ENCODE results near the gene PPP2R3C. TPM values are rescaled to one million over a fixed set of nuclear protein-coding genes. Genes with fewer than 3 reads are reported as not detected.
"Not testable (repeated sequence)": the region's sequence is repeated elsewhere in the genome, so short reads cannot be mapped to it uniquely, and the experiment has no call there.

PPP2R3C gene
- total RNA-seq, 1 experiment from 2014 or later = 36.6 TPM

DNA sequence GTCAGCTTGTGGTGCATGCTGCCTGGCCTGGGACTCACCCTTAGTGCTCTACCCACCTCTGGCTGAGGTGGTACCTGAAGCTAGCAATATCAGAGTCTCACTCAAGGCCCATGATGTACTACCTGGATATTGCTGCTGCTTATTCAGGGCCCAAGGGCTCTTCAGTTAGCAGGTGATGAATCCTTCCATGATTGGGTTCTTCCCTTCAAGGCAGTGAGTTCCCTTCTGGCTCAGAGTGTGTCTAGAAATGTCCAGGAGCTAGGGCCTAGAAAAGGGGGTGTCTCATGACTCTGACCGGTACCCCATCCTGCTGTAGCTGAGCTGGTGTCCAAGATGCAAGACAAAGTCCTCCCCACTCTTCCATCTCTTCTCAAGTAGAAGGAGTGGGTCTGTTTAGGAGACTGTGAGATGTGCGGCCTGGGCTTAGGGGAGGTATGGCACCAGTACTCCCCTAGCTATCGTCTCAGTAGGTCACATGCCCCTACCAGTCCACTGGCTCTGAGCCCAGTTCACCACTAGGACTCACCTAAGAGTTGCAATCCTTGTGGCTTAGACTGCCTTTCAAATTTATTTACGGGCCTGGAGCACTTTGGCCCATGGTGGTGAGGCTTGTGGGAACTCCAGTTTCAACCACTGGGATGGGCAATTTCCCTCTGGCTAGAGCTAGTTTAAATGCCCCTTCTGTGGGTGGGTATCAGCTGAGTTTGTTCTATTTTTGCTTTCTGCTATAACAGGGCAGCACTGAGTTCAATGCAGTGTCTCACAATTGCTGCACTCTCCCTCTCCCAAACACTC, 12.7 kb upstream of the PPP2R3C start:
- in situ Hi-C loops (cut with HindIII; ENCODE audit: low sequenced_read_pairs) = no loop called here
- DNase-seq (ENCODE audit: low spot score) = no peak

DNA sequence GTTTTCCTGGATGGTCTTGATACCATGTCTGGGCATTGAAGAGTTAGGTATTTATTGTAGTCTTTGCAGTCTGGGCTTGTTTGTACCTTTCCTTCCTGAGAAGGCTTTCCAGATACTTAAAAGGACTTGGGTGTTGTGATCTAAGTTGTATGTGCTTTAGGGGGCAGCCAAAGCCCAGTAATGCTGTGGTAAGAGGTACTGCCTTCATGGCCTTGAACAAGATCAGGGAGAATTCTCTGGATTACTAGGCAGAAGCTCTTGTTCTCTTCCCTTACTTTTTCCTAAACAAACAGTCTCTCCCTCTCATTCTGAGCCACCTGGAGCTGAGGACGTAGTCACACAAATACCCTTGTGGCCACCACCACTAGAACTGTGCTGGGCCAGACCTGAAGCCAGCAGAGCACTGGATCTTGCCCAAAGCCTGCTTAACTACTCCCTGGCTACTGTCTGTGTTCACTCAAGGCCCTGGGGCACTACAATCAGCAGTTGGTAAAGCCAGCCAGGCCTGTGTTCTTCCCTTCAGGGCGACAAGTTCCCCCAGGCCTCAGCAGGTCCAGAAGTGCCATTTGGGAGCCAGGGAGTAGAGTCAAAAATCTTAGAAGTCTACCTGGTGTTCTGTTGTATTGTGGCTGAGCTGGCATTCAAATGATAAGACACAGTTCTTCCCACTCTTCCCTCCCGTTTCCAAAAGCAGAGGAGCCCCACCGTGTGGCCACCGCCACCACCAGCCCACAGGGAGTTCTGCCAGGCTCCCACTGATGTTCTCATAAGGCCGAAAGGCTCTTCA, 11.9 kb upstream of the PPP2R3C start:
- no peak for DNase-seq (ENCODE audit: low spot score)
- in situ Hi-C loops (cut with HindIII; ENCODE audit: low sequenced_read_pairs) = no loop called here

GRCh38 chr14:35124127-35124526, 2.3 kb upstream of the PPP2R3C start:
- in situ Hi-C loops (cut with HindIII; ENCODE audit: low sequenced_read_pairs) = no loop called here
- DNase-seq (ENCODE audit: low spot score) = no peak

DNA sequence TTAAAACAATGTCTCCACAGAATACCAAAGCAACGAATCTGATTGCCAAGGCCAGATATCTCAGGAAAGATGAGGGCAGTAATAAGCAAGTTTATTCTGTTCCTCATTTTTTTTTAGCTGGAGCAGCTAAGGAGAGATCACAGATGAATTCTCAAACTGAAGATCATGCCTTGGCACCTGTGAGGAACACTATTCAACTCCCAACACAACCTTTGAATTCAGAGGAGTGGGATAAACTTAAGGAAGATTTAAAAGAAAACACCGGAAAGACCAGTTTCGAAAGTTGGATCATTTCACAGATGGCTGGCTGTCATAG, 1.6 kb upstream of the PPP2R3C start:
- DNase-seq (ENCODE audit: low spot score) = peak; percentile 10
- in situ Hi-C loops (cut with HindIII; ENCODE audit: low sequenced_read_pairs) = no loop called here

DNA sequence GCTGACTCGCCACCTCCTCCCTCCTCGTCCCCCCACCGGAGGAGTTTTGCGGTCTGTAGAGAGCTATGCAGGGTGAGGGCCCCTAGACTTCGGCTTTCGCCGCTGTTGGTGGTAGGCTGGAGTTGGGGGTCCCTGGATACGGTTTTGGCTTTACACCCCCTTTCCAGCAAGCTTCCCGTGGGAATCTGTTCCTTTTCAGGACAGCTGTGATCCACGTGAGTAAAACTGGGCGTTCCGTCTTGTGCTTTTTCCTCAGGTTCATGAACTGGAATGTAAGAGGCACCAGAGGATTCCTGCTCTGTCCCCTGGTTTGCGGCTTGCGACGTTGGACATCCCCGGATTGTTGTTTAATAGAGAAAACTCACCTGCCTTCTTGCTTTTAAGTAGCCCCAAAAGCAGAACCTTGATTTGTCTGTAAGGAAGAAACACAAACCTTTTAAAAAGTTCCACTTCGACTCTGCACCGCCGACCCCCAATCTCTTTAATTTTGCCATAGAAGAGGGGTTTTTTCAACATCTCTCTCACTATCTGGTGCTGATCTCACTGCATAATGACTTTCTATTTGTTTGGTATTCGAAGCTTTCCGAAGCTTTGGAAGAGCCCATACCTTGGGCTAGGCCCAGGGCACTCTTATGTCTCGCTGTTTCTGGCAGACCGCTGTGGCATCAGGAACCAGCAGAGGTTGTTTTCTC, 1.1 kb upstream of the PPP2R3C start:
- in situ Hi-C loops (cut with HindIII; ENCODE audit: low sequenced_read_pairs) = no loop called here
- DNase-seq (ENCODE audit: low spot score) = no peak

DNA sequence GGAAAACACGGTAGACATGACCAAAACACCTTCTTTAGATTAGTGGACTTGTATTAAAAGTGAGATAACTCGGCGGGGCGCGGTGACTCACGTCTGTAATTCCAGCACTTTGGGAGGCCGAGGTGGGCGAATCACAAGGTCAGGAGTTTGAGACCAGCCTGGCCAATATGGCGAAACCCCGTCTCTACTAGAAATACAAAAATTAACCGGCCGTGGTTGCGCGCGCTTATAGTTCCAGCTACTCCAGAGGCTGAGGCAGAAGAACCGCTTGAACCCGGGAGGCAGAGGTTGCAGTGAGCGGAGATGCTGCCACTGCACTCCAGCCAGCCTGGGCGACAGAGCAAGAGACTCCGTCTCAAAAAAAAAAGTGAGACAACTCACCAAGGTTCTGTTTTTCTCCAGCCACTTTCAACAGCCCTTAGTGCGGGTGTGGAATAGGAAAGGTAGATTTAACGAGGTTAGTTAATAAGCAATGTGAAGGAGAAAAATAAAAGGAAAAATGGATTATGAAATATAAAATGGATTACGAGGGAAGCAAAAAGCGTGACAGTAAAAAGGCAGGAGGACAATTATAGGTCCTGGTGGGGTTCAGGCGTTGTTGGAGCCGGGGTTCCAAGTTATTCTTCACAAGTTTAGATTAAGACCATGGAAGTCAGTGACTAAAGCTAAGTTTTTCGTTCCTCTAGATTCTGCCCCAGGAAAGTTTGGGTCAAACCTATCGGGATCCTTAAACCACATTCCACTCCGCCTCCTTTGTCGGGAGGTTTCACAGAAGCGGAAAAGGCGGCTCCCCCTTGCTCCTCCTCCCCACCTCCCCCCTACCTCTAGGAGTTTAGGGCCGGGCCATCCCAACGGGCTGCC, 534 bp downstream of the PPP2R3C start:
- DNase-seq (ENCODE audit: low spot score) = no peak
- in situ Hi-C loops (cut with HindIII; ENCODE audit: low sequenced_read_pairs) = no loop called here

DNA sequence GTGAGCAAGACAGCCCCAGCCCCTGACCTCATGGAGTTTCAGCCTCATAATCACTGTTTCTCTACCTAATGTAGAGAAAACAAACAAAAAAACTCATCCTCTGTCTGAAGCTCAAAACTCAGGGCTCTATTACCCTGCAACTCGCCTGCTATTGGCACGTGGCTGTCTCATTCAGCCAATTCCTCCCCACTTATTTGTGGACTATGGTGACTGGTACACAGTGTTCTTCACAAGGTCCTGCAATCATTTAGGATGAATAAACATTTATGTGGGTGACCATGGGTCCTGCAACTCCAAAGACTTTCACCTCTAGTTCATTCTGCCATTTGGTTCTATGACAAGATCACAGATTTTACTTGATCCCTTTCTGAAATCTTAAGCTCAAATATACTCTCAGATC, 4.7 kb downstream of the PPP2R3C start:
- in situ Hi-C loops (cut with HindIII; ENCODE audit: low sequenced_read_pairs) = no loop called here
- no peak for DNase-seq (ENCODE audit: low spot score)

DNA sequence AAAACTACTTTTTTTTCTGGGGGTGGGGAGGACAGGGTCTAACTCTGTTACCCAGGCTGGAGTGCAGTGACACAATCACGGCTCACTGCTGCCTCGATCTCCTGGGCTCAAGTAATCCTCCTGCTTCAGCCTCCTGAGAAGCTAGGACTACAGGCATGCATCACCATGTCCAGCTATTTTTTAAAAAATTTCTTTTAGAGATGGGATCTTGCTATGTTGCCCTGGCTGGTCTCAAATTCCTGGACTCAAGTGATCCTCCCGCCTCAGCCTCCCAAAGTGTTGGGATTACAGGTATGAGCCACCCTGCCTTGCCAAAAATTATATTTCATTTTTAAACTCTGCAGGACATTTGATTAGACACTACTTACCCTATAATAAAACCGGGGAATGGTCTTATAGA, 5.5 kb downstream of the PPP2R3C start:
- no peak for DNase-seq (ENCODE audit: low spot score)
- in situ Hi-C loops (cut with HindIII; ENCODE audit: low sequenced_read_pairs) = no loop called here

DNA sequence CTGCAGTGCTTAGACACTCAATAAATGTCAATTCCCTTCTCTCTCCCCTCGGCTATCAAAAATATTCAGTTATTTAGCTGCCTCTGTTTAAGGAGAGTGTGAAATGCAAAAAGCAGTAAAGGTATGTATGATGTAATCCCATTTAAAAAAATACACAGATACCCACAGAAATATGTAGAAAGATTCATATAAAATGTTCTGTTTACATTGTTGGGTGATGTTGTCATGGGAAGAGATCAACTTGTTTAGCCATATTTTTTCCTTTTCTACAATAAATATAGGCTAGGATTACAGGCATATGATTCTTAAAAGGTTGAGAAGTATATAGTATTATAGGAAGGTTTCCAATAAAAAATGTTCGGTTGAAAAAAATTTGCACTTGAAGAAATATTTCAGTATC, 7.8 kb downstream of the PPP2R3C start:
- in situ Hi-C loops (cut with HindIII; ENCODE audit: low sequenced_read_pairs) = no loop called here
- DNase-seq (ENCODE audit: low spot score) = no peak

DNA sequence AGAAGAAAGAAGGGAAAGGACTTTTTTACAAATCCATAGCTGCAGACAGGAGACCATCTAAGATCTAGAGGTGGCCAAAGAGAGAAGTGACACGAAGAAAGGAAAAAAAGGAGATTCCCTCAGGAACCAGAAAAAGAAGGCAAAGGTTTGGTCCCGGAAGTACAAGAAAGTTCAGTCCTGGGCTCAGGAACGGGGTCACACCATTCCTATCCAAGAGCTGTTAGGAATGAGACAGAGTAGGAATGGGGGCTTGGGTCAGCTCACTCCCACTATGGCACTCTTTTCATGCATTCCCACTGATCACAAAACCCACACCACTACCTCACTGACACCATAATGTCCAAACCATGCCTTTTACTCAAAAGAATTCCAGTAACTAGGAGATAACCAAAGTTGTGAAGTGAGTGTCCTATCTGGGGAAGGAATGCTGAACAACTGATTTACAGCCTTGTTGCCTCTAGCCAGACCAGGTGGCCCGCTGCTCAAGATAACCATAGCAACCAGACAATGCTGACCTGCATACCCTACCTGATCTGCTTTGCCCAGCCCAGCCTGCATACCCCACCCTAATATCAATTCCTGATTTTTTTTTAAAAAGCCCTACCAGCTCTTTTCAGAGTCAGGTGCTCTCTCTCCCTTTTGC, 8.4 kb downstream of the PPP2R3C start:
- in situ Hi-C loops (cut with HindIII; ENCODE audit: low sequenced_read_pairs) = no loop called here
- no peak for DNase-seq (ENCODE audit: low spot score)

DNA sequence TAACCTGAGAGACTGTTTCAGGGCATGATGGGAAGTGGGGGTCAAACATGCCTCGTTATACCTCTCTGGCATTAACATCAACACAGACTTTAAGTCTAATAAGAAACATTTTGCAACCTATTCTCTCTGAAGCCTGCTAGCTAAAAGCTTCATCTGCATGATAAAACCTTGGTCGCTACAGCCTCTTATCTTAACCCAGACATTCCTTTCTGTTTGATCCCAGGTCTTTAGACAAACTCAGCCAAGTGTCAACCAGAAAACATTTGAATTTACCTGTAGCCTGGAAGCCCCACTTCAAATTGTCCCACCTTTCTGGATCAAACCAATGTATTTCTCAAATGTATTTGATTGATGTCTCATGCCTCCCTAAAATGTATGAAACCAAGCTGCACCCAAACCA, 9.1 kb downstream of the PPP2R3C start:
- in situ Hi-C loops (cut with HindIII; ENCODE audit: low sequenced_read_pairs) = no loop called here

DNA sequence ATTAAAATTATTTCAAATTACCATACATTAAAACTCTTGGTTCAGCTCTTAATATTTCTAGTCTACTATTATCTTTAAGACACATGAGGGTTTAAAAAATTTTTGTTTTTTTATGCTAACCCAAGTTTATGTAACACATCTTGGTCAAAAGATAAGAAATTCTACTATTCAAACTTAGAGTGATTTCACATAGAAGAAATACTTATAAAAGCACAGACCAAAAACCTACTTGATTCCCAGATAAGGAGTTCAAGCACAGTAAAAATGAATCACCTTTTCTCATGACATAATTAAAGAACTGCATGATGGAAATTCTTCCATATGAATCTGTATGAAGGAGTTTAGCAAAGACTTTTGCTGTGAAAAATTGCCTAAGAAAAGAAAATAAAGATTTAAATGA, 13.9 kb downstream of the PPP2R3C start:
- DNase-seq (ENCODE audit: low spot score) = no peak
- in situ Hi-C loops (cut with HindIII; ENCODE audit: low sequenced_read_pairs) = no loop called here

More for the DNA sequence above, 9.1 kb downstream of the PPP2R3C start:
- DNase-seq (ENCODE audit: low spot score) = no peak

- DNase-seq (ENCODE audit: low spot score); in situ Hi-C loops (cut with HindIII; ENCODE audit: low sequenced_read_pairs): not testable (repeated sequence)
These were observed 27.1 kb downstream of the PPP2R3C start for GRCh38 chr14:35094645-35095044.

DNA sequence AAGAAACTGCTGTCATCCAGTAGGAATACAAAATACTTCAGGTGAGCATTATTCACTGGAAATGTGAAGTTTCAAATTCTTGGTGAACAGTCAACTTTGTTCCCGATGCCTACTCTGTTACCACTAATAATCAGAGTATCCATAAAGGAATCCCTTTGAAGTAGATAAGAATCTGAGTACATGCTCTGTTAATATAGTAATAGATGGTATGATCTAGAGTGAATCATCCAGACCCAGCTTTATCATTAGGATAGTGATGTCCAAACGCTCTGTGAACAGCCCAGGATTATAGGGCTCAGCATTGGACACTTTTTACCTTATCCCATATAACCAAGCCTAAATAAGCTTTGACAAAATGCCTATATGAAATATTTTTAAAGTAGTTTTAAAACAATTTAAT, 33.3 kb downstream of the PPP2R3C start:
- DNase-seq (ENCODE audit: low spot score) = no peak
- in situ Hi-C loops (cut with HindIII; ENCODE audit: low sequenced_read_pairs) = no loop called here

GRCh38 chr14:35085441-35085840, 36.3 kb downstream of the PPP2R3C start:
- no peak for DNase-seq (ENCODE audit: low spot score)
- in situ Hi-C loops (cut with HindIII; ENCODE audit: low sequenced_read_pairs) = no loop called here

DNA sequence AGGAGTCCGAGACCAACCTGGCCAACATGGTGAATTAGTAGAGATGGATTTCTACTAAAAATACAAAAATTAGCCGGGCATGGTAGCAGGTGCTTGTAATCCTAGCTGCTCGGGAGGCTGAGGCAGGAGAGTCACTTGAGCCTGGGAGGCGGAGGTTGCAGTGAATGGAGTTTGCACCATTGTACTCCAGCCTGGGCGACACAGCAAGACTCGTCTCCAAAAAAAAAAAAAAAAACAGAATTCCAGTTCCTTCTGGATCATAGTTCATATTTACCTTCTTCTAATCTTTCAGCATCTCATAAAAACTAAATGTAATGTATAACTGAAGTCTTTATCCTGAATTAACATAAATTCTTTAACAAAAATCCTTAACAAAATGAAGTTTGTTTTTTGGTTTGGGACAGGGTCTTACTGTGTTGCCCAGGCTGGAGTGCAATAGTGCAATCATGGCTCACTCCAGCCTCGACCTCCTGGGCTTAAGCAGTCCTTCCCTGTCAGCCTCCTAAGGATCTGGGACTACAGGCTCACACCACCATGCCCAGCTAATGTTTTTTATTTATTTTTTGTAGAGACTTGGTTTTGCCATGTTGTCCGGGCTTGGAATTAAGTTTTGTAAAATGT, 38.1 kb downstream of the PPP2R3C start:
- in situ Hi-C loops (cut with HindIII; ENCODE audit: low sequenced_read_pairs) = no loop called here
- DNase-seq (ENCODE audit: low spot score) = no peak

DNA sequence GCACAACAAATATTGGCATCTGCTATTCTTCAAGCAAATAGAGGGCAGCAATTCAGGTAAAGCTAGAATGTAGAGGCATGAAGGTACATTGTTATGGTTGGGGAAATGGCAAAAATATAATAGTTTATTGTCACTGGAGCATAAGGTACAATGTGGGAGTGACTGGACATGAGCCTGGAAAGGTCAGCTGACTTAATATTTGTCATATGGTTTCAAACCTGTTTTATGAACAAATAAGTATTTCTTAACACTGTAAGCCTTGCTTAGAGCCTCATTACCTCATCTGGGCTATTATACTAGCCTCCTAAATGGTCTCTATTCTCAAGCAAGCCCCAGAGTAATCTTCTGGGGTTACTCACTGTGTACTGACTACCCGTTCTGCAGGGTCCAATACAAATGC, 42.0 kb downstream of the PPP2R3C start:
- in situ Hi-C loops (cut with HindIII; ENCODE audit: low sequenced_read_pairs) = no loop called here
- DNase-seq (ENCODE audit: low spot score) = no peak

GRCh38 chr14:35078082-35078481, 43.7 kb downstream of the PPP2R3C start:
- DNase-seq (ENCODE audit: low spot score) = no peak
- in situ Hi-C loops (cut with HindIII; ENCODE audit: low sequenced_read_pairs) = no loop called here

DNA sequence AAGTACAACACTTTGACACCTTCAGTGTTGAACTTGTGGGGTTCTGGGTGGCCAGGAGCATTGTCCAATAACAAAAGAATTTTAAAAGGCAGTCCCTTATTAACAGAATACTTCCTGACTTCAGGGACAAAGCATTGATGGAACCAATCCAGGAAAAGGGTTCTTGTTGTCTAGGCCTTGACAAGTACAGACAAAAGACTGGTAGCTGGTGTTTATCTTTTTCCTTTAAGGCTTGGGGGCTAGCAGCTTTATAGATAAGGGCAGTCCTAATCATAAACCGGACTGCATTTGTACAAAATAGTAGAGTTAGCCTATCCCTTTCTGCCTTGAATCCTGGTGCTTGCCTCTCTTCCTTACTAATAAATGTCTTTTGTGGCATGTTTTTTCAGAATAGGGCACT, 48.3 kb downstream of the PPP2R3C start:
- in situ Hi-C loops (cut with HindIII; ENCODE audit: low sequenced_read_pairs) = no loop called here
- no peak for DNase-seq (ENCODE audit: low spot score)

All from G401 (cell line).